ENCODE results near the gene KRIT1.

GRCh38 chr7:92200791-92201190 is 44.9 kb downstream of the KRIT1 start:
- TF ChIP-seq JUN (IDR thresholded peaks at IDR 0.05; ENCODE audit: borderline replicate concordance, insufficient read depth, insufficient read length, low read depth) (no peak), CTCF (IDR thresholded peaks at IDR 0.05; ENCODE audit: extremely low read depth in 1 of 2, insufficient read depth in 1 of 2, low read depth in 1 of 2, low read length in 2 of 2) (no peak), POLR2A (IDR thresholded peaks at IDR 0.05; ENCODE audit: low read depth, low read length) (no peak), POLR2AphosphoS5 (IDR thresholded peaks at IDR 0.05; ENCODE audit: insufficient read depth, low read depth, low read length) (no peak)
